Endothelial cell of umbilical vein (primary cell): ENCODE results near the gene UROC1. TPM values are rescaled to one million over a fixed set of nuclear protein-coding genes. Genes with fewer than 3 reads are reported as not detected.
"Not testable (repeated sequence)": the region's sequence is repeated elsewhere in the genome, so short reads cannot be mapped to it uniquely, and the experiment has no call there.

Experiments
- BruUV-seq: library from RNA; stranded (reverse); fragments of 400-500 nt; replicated peaks from 2 replicates; lab custom pipeline; 2021; lab: Mats Ljungman, UMichigan
- CTCF ChIA-PET: fragments of 300-600, 350-600 bp; sonication (Branson Sonifier 250); formaldehyde crosslinking; loops from one replicate; lab custom pipeline; 2021; ENCODE audit warnings: antibody characterized with exemption, inconsistent platforms; lab: Charles Lee
- POLR2A ChIA-PET: fragments of 300-600, 350-600 bp; sonication (Branson Sonifier 250); formaldehyde crosslinking; loops from one replicate; lab custom pipeline; 2021; ENCODE audit warnings: antibody characterized with exemption, inconsistent platforms; lab: Charles Lee
- DNase-seq: peaks from one replicate; pipeline ENCODE4 v3.0.0-alpha.2; 2011; ENCODE audit warnings: low read depth, low spot score
- FAIRE-seq: peaks from 2 replicates; lab custom pipeline; 2011; peaks lifted over from hg19 to GRCh38; lab: Jason Lieb, UNC
- H2AFZ ChIP-seq: 2 replicates; pipeline ENCODE4 v1.6.0; 2012; ENCODE audit warnings: low read depth, low read length, control low read depth, inconsistent platforms
- H3K27ac ChIP-seq: 2 replicates; pipeline ENCODE4 v1.5.1; 2011; ENCODE audit warnings: low read depth, mild to moderate bottlenecking, control low read depth, low read length, moderate library complexity; ENCODE audit not compliant: insufficient read depth
- H3K27me3 ChIP-seq, 2 experiments: 2 replicates each; pipeline versions ENCODE4 v1.6.0 to v1.6.1; 2011; ENCODE audit warnings: low read length in 2 of 2, mixed read lengths in 1 of 2; ENCODE audit not compliant: control insufficient read depth in 2 of 2, insufficient read depth in 2 of 2
- H3K36me3 ChIP-seq, 2 experiments: 2 replicates in 1 of 2; 3 replicates in 1 of 2; pipeline ENCODE4 v1.5.1; 2011; ENCODE audit warnings: low read length in 2 of 2, mild to moderate bottlenecking in 1 of 2, moderate library complexity in 1 of 2; ENCODE audit not compliant: control insufficient read depth in 2 of 2, insufficient read depth in 2 of 2; ENCODE audit errors: extremely low read depth in 1 of 2
- H3K4me1 ChIP-seq: 3 replicates; pipeline ENCODE4 v1.5.1; 2011; ENCODE audit warnings: mild to moderate bottlenecking, low read length; ENCODE audit not compliant: control insufficient read depth, insufficient read depth; ENCODE audit errors: extremely low read depth
- H3K4me2 ChIP-seq: 2 replicates; pipeline ENCODE4 v1.6.1; 2011; ENCODE audit warnings: low read length, control low read depth, mixed read lengths; ENCODE audit not compliant: insufficient read depth
- H3K4me3 ChIP-seq, 3 experiments: fragments of 200-600 bp in 1 of 3; sonication (generic), shearing (Covaris generic) in 1 of 3; replicated peaks in 1 of 3; 2 replicates each; pipeline ENCODE4 v1.5.1; 2011 to 2016; ENCODE audit warnings: control low read depth in 3 of 3, low read length in 3 of 3, mild to moderate bottlenecking in 2 of 3, inconsistent platforms in 1 of 3, low read depth in 1 of 3, moderate library complexity in 1 of 3; ENCODE audit not compliant: insufficient read depth in 1 of 3
- H3K79me2 ChIP-seq: 2 replicates; pipeline ENCODE4 v1.6.0; 2012; ENCODE audit warnings: low read length, inconsistent platforms; ENCODE audit not compliant: control insufficient read depth, insufficient read depth
- H3K9ac ChIP-seq: replicated peaks from 2 replicates; pipeline ENCODE3; 2011; ENCODE audit warnings: low read length, control low read depth; ENCODE audit not compliant: insufficient read depth; ENCODE audit errors: extremely low read depth
- H3K9me1 ChIP-seq: replicated peaks from 3 replicates; pipeline ENCODE4 v1.6.0; 2011; ENCODE audit warnings: mild to moderate bottlenecking, low read length; ENCODE audit not compliant: control insufficient read depth, insufficient read depth; ENCODE audit errors: extremely low read depth
- H3K9me3 ChIP-seq: replicated peaks from 2 replicates; pipeline ENCODE4 v1.5.1; 2012; ENCODE audit warnings: low read length, inconsistent platforms; ENCODE audit not compliant: control insufficient read depth, insufficient read depth
- H4K20me1 ChIP-seq: replicated peaks from 2 replicates; pipeline ENCODE3; 2011; ENCODE audit warnings: mild to moderate bottlenecking, low read length; ENCODE audit not compliant: control insufficient read depth, insufficient read depth; ENCODE audit errors: extremely low read depth
- CTCF ChIP-seq, 2 donors: IDR thresholded peaks; 1 replicate in 1 of 2; 2 replicates in 1 of 2; pipeline ENCODE4 v1.5.1; 2011; ENCODE audit warnings: low read length in 2 of 2, mild to moderate bottlenecking in 2 of 2, moderate library complexity in 2 of 2, control low read depth in 1 of 2, inconsistent platforms in 1 of 2, low read depth in 1 of 2; ENCODE audit not compliant: insufficient read depth in 1 of 2; ENCODE audit errors: extremely low read depth in 1 of 2
- EZH2 ChIP-seq: IDR thresholded peaks from 2 replicates; pipeline ENCODE4 v1.6.1; 2012; ENCODE audit warnings: borderline replicate concordance, low read depth, mild to moderate bottlenecking, moderate library complexity, low read length, inconsistent platforms; ENCODE audit not compliant: severe bottlenecking
- FOS ChIP-seq: IDR thresholded peaks from 2 replicates; pipeline ENCODE4 v1.6.1; 2011; ENCODE audit warnings: mild to moderate bottlenecking, low read length, moderate library complexity, borderline replicate concordance; ENCODE audit not compliant: insufficient read depth
- GATA2 ChIP-seq: IDR thresholded peaks from 2 replicates; pipeline ENCODE4 v1.7.0; 2011; ENCODE audit warnings: low read depth, mild to moderate bottlenecking, moderate library complexity, mixed read lengths, low read length; ENCODE audit not compliant: insufficient read length, insufficient read depth
- JUN ChIP-seq: IDR thresholded peaks from 2 replicates; pipeline ENCODE4 v1.6.1; 2011; ENCODE audit warnings: borderline replicate concordance, low read depth; ENCODE audit not compliant: insufficient read length, insufficient read depth
- MAX ChIP-seq: IDR thresholded peaks from 2 replicates; pipeline ENCODE4 v1.6.1; 2011; ENCODE audit not compliant: insufficient read depth, insufficient read length
- MYC ChIP-seq: IDR thresholded peaks from one replicate; pipeline ENCODE4 v1.6.1; 2011; ENCODE audit warnings: mild to moderate bottlenecking, low read depth, low read length
- POLR2A ChIP-seq: IDR thresholded peaks from 2 replicates; pipeline ENCODE4 v1.6.1; 2012; ENCODE audit warnings: low read depth, mild to moderate bottlenecking, control low read depth, low read length
- POLR2AphosphoS5 ChIP-seq: IDR thresholded peaks from 2 replicates; pipeline ENCODE4 v1.6.1; 2012; ENCODE audit warnings: low read depth, mild to moderate bottlenecking, control low read depth, low read length, moderate library complexity; ENCODE audit not compliant: insufficient read depth
- dilution Hi-C: fragments of 300-500 bp; cut with MboI; formaldehyde crosslinking; loops from one replicate; pipeline ENCODE4 v1.15.0; 2019; ENCODE audit warnings: low sequenced_read_pairs; ENCODE audit not compliant: extremely low pct_ligation_motif_present
- intact Hi-C: fragments of 100-400 bp; cut with micrococcal nuclease; formaldehyde crosslinking; loops from one replicate; pipeline ENCODE4 v1.10.0; 2022
- polyA plus RNA-seq, 4 experiments: library from polyadenylated mRNA; depleted of rRNA in 3 of 4; stranded (reverse) in 3 of 4; unstranded in 1 of 4; fragments of >200 nt; gene quantifications; 2 replicates each; pipeline versions ENCODE4 v1.2.1 to v1.2.3, GENCODE V29; 2011 to 2012; ENCODE audit warnings: missing spikeins in 1 of 4
- total RNA-seq: library from RNA; stranded (reverse); gene quantifications from 2 replicates; pipeline ENCODE4 v1.2.3, GENCODE V29; 2021

Gene UROC1
- total and polyA plus RNA-seq, 2 donors (not counting 3 experiments of a cell fraction or from before 2014, with no cell fraction given): not detected

DNA sequence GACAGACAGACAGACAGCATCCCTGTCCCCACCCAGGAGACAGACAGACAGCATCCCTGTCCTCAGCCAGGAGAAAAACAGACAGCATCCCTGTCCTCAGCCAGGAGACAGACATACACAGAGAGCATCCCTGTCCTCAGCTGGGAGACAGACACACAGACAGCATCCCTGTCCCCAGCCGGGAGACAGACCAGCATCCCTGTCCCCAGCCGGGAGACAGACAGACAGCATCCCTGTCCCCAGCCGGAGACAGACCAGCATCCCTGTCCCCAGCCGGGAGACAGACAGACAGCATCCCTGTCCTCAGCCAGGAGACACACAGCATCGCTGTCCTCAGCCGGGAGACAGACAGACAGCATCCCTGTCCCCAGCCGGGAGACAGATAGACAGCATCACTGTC, 17.1 kb upstream of the UROC1 start:
- H3K4me1 ChIP-seq, H3K4me2 ChIP-seq, H3K27ac ChIP-seq, H3K4me3 ChIP-seq, POLR2A ChIA-PET, H3K9me3 ChIP-seq, H3K79me2 ChIP-seq, H2AFZ ChIP-seq, dilution Hi-C loops, BruUV-seq, DNase-seq, H3K36me3 ChIP-seq, intact Hi-C loops, CTCF ChIA-PET, FAIRE-seq, H4K20me1 ChIP-seq, H3K9ac ChIP-seq, H3K9me1 ChIP-seq: not testable (repeated sequence)
- H3K27me3 ChIP-seq: peaks cover 0 to 11% of the 10 kb centered on the region in 2 experiments

GRCh38 chr3:126533506-126533905, 15.9 kb upstream of the UROC1 start:
- no peak for FAIRE-seq

More at GRCh38 chr3:126533506-126533905, 15.9 kb upstream of the UROC1 start:
- intact Hi-C loops (no loop called here), dilution Hi-C loops (no loop called here)
- Histone ChIP-seq H3K27ac (no peak overlapping the region), H3K9me3 (no peaks in the 10 kb centered on the region), H2AFZ (no peak overlapping the region), H3K4me2 (no peak overlapping the region), H3K9ac (no peak overlapping the region), H4K20me1 (no peaks in the 10 kb centered on the region), H3K27me3 (peaks cover 0 to 11% of the 10 kb centered on the region in 2 experiments), H3K36me3 (no peaks in the 10 kb centered on the region), H3K9me1 (no peaks in the 10 kb centered on the region), H3K79me2 (no peaks in the 10 kb centered on the region), H3K4me1 (no peaks in the 10 kb centered on the region), H3K4me3 (no peak overlapping the region)
- no TSS peak for BruUV-seq
- CTCF ChIA-PET: interaction anchor here (0.9 kb wide), 1 partner anchor 10 kb away, joined by 3 read pairs; no protein-coding TSS in a partner anchor
- TF ChIP-seq MAX: no peak
- no peak for TF ChIP-seq POLR2A
- TF ChIP-seq POLR2AphosphoS5: no peak
- TF ChIP-seq MYC: no peak
- TF ChIP-seq FOS: no peak
- TF ChIP-seq CTCF (IDR thresholded peaks at IDR 0.05; ENCODE audit: extremely low read depth in 1 of 2, insufficient read depth in 1 of 2, low read depth in 1 of 2, low read length in 2 of 2): no peak
- no peak for TF ChIP-seq GATA2
- no peak for TF ChIP-seq EZH2
- no peak for TF ChIP-seq JUN
- POLR2A ChIA-PET: no interaction called here
- no peak for DNase-seq
